ENCODE measurements around the gene GBA3. TPM values are rescaled to one million over a fixed set of nuclear protein-coding genes. Genes with fewer than 3 reads are reported as not detected.

The GBA3 gene
- total and polyA plus RNA-seq, 7 donors: 0.33 to 17.3 (median 1.6) TPM; not detected in 2

GRCh38 chr4:22787753-22788375, 95.1 kb downstream of the GBA3 start:
- Histone ChIP-seq H3K9me3 (no peaks in the 10 kb centered on the region), H3K36me3 (no peaks in the 10 kb centered on the region), H3K27me3 (no peaks in the 10 kb centered on the region), H3K4me1 (no peaks in the 10 kb centered on the region), H3K4me3 (no peak overlapping the region), H3K27ac (no peak overlapping the region)
- 48 to 85% methylated on average over 6 of the region's 6 CpGs for WGBS, 2 donors
- TF ChIP-seq CTCF (IDR thresholded peaks at IDR 0.05) (no peak), EP300 (IDR thresholded peaks at IDR 0.05) (no peak), POLR2AphosphoS5 (IDR thresholded peaks at IDR 0.05) (no peak), POLR2A (IDR thresholded peaks at IDR 0.05) (no peak)
- intact Hi-C loops (cut with DNase I): no loop called here
- no peak for DNase-seq

- no peak for TF ChIP-seq POLR2AphosphoS5 (IDR thresholded peaks at IDR 0.05)
- TF ChIP-seq EP300 (IDR thresholded peaks at IDR 0.05): no peak
- TF ChIP-seq CTCF (IDR thresholded peaks at IDR 0.05): no peak
- TF ChIP-seq POLR2A (IDR thresholded peaks at IDR 0.05): no peak
- Histone ChIP-seq H3K4me1 (no peaks in the 10 kb centered on the region), H3K4me3 (no peak overlapping the region), H3K27ac (no peak overlapping the region), H3K36me3 (no peaks in the 10 kb centered on the region), H3K9me3 (no peaks in the 10 kb centered on the region), H3K27me3 (no peaks in the 10 kb centered on the region)
- no peak for DNase-seq
- 75 to 82% methylated on average over 2 of the region's 2 CpGs for WGBS, 2 donors
- intact Hi-C loops (cut with DNase I): no loop called here
Observed at GRCh38 chr4:22790631-22791030, 97.9 kb downstream of the GBA3 start.

- WGBS, 2 donors: 87 to 92% methylated on average over 5 of the region's 5 CpGs
- intact Hi-C loops (cut with DNase I): no loop called here
- Histone ChIP-seq H3K27ac (no peak overlapping the region), H3K4me3 (no peak overlapping the region), H3K36me3 (no peaks in the 10 kb centered on the region), H3K9me3 (no peaks in the 10 kb centered on the region), H3K27me3 (no peaks in the 10 kb centered on the region), H3K4me1 (no peaks in the 10 kb centered on the region)
- no peak for DNase-seq
- TF ChIP-seq POLR2A (IDR thresholded peaks at IDR 0.05) (no peak), POLR2AphosphoS5 (IDR thresholded peaks at IDR 0.05) (no peak), CTCF (IDR thresholded peaks at IDR 0.05) (no peak), EP300 (IDR thresholded peaks at IDR 0.05) (no peak)
Observed at GRCh38 chr4:22794732-22795131, 102.0 kb downstream of the GBA3 start.

GRCh38 chr4:22801391-22801790, 108.7 kb downstream of the GBA3 start:
- Histone ChIP-seq H3K4me1 (no peaks in the 10 kb centered on the region), H3K27ac (no peak overlapping the region), H3K9me3 (no peaks in the 10 kb centered on the region), H3K4me3 (no peak overlapping the region), H3K36me3 (no peaks in the 10 kb centered on the region), H3K27me3 (no peaks in the 10 kb centered on the region)
- TF ChIP-seq POLR2A (IDR thresholded peaks at IDR 0.05) (no peak), EP300 (IDR thresholded peaks at IDR 0.05) (no peak), CTCF (IDR thresholded peaks at IDR 0.05) (no peak), POLR2AphosphoS5 (IDR thresholded peaks at IDR 0.05) (no peak)
- intact Hi-C loops (cut with DNase I): no loop called here
- DNase-seq: no peak

- H3K36me3 ChIP-seq: no peaks in the 10 kb centered on the region
- no peak overlapping the region for H3K4me3 ChIP-seq
- intact Hi-C loops (cut with DNase I): no loop called here
- no peaks in the 10 kb centered on the region for H3K4me1 ChIP-seq
- WGBS, 2 donors: 92 to 93% methylated on average over 4 of the region's 4 CpGs
- TF ChIP-seq POLR2AphosphoS5 (IDR thresholded peaks at IDR 0.05): no peak
- TF ChIP-seq POLR2A (IDR thresholded peaks at IDR 0.05): no peak
- no peak for TF ChIP-seq CTCF (IDR thresholded peaks at IDR 0.05)
- TF ChIP-seq EP300 (IDR thresholded peaks at IDR 0.05): no peak
- no peak for DNase-seq
- H3K9me3 ChIP-seq: no peaks in the 10 kb centered on the region
- H3K27ac ChIP-seq: no peak overlapping the region
- no peaks in the 10 kb centered on the region for H3K27me3 ChIP-seq
Observed at GRCh38 chr4:22802876-22803275, 110.1 kb downstream of the GBA3 start.
